Gastrocnemius medialis (tissue), 4 donors: ENCODE results near the gene GASK1A. TPM values are rescaled to one million over a fixed set of nuclear protein-coding genes. Genes with fewer than 3 reads are reported as not detected.

Experiments
- ATAC-seq, 2 donors: fragments of 150-250 bp; one replicate each; pipeline ENCODE4 v1.9.1; 2016
- DNase-seq, 2 donors: peaks; one replicate each; pipeline ENCODE4 v3.0.0-alpha.2; 2019
- H3K27ac ChIP-seq, 4 donors: fragments of 200-600 bp; sonication (generic); 1 replicate in 1 of 4; 2 replicates in 3 of 4; pipeline ENCODE4 v1.5.1; 2016 to 2018; ENCODE audit warnings: mild to moderate bottlenecking in 2 of 4, moderate library complexity in 1 of 4
- H3K27me3 ChIP-seq, 3 donors: fragments of 200-600 bp; sonication (generic) in 2 of 3; 1 replicate in 1 of 3; 2 replicates in 2 of 3; pipeline versions ENCODE4 v1.5.1 to v1.6.0; 2016 to 2019; ENCODE audit warnings: mild to moderate bottlenecking in 1 of 3, moderate library complexity in 1 of 3
- H3K36me3 ChIP-seq, 2 donors: fragments of 200-600 bp; sonication (generic) in 1 of 2; one replicate each; pipeline ENCODE4 v1.5.1; 2017 to 2018
- H3K4me1 ChIP-seq, 2 donors: fragments of 200-600 bp; sonication (generic) in 1 of 2; one replicate each; pipeline ENCODE4 v1.5.1; 2016 to 2017; ENCODE audit warnings: mild to moderate bottlenecking in 2 of 2
- H3K4me3 ChIP-seq, 4 donors: fragments of 200-600 bp; sonication (generic) in 3 of 4; 1 replicate in 1 of 4; 2 replicates in 3 of 4; pipeline ENCODE4 v1.5.1; 2016 to 2019; ENCODE audit warnings: mild to moderate bottlenecking in 2 of 4
- H3K9me3 ChIP-seq, 3 donors: fragments of 200-600 bp; sonication (generic) in 2 of 3; 1 replicate in 1 of 3; 2 replicates in 2 of 3; pipeline ENCODE4 v1.5.1; 2016 to 2019
- POLR2A ChIP-seq, 2 donors: fragments of 450-650 bp; IDR thresholded peaks; one replicate each; pipeline ENCODE4 v1.6.1; 2017; ENCODE audit warnings: antibody characterized with exemption in 2 of 2, mild to moderate bottlenecking in 2 of 2, moderate library complexity in 2 of 2
- in situ Hi-C, 4 donors: fragments of 200-750 bp; cut with MboI; loops; one replicate each; pipeline versions ENCODE4 v1.15.0 to v1.8.0; 2017; ENCODE audit warnings: low sequenced_read_pairs in 4 of 4
- intact Hi-C: fragments of 100-400 bp; cut with DNase I; formaldehyde crosslinking; loops from one replicate; pipeline ENCODE4 v1.15.1; 2023; ENCODE audit warnings: low total_unique reads
- total RNA-seq, 4 donors: library from RNA; depleted of rRNA; stranded (reverse); fragments of >200 nt; gene quantifications; one replicate each; pipeline versions ENCODE4 v1.1.0 to v1.2.3, GENCODE V29; 2016
- TF ChIP-seq, protein P1 (sequence below), 5 experiments: fragments of 450-650 bp in 3 of 5; fragments of 200-600 bp in 2 of 5; sonication (generic) in 2 of 5; IDR thresholded peaks in 4 of 5; conservative IDR thresholded peaks in 1 of 5; 1 replicate in 4 of 5; 2 replicates in 1 of 5; pipeline ENCODE4 v1.5.1; 2016 to 2019; ENCODE audit warnings: antibody characterized with exemption in 5 of 5, mild to moderate bottlenecking in 3 of 5, moderate library complexity in 3 of 5

GASK1A gene
- total RNA-seq, 4 donors from 2014 or later, result 0.52 to 6.8 (median 0.87) TPM

DNA sequence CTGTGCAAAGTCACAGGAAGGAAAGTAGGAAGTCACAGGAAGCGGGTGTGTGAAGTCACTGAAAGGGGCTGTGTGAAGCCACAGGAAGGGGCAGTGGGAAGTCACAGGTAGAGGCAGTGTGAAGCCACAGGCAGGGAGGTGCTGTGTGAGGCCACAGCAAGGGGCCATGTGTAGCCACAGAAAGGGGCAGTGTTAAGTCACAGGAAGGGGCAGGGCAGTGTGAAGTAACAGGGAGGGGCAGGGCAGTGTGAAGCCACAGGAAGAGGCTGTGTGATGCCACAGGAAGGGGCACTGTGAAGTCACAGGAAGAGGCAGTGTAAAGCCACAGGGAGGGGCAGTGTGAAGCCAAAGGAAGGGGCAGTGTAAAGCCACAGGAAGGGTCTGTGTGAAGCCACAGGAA is 36.5 kb downstream of the GASK1A start:
- in situ Hi-C loops, result no loop called here
- Histone ChIP-seq H3K4me3 (no peak overlapping the region), H3K27ac (no peak overlapping the region), H3K9me3 (no peaks in the 10 kb centered on the region), H3K27me3 (no peaks in the 10 kb centered on the region), H3K36me3 (no peaks in the 10 kb centered on the region), H3K4me1 (no peaks in the 10 kb centered on the region)
- TF ChIP-seq, protein P1, sequence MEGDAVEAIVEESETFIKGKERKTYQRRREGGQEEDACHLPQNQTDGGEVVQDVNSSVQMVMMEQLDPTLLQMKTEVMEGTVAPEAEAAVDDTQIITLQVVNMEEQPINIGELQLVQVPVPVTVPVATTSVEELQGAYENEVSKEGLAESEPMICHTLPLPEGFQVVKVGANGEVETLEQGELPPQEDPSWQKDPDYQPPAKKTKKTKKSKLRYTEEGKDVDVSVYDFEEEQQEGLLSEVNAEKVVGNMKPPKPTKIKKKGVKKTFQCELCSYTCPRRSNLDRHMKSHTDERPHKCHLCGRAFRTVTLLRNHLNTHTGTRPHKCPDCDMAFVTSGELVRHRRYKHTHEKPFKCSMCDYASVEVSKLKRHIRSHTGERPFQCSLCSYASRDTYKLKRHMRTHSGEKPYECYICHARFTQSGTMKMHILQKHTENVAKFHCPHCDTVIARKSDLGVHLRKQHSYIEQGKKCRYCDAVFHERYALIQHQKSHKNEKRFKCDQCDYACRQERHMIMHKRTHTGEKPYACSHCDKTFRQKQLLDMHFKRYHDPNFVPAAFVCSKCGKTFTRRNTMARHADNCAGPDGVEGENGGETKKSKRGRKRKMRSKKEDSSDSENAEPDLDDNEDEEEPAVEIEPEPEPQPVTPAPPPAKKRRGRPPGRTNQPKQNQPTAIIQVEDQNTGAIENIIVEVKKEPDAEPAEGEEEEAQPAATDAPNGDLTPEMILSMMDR (IDR thresholded peaks at IDR 0.05 in 4 of 5, conservative IDR thresholded peaks at IDR 0.05 in 1 of 5), result no peak
- TF ChIP-seq POLR2A (IDR thresholded peaks at IDR 0.05), result no peak
- ATAC-seq, result no peak
- no peak for DNase-seq
- intact Hi-C loops, result no loop called here

DNA sequence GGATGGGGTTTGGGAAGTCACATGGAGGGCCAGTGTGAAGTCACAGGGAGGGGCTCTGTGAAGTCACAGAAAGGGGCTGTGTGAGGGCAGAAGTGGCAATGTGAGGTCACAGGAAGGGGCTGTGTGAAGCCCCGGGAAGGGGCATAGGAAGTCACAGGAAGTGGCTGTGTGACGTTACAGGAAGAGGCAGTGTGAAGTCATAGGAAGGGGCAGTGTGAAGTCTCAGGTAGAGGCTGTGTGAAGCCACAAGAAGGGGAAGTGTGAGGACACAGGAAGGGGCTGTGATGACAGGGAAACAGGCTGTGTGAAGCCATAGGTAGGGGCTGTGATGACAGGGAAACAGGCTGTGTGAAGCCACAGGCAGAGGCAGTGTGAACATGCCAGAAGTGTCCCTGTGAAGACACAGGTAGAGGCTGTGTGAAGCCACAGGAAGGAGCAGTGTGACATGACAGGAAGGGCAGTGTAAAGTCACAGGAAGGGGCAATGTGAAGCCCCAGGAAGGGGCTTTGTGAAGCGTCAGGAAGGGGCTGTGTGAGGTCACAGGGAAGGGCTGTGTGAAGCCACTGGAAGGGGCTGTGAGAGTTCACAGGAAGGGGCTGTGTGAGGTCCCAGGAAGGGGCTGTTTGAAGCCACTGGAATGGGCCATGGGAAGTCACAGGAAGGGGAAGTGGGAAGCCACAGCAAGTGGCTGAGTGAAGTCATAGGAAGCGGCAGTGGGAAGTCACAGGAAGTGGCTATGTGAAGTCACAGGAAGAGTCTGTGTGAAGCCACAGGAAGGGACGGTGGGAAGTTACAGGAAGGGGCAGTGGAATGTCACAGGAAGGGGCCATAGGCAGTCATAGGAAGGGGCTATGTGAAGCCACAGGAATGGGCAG is 37.1 kb downstream of the GASK1A start:
- no peak overlapping the region for H3K27ac ChIP-seq
- H3K27me3 ChIP-seq, result no peaks in the 10 kb centered on the region
- no peak for DNase-seq
- no peak for ATAC-seq
- no peaks in the 10 kb centered on the region for H3K36me3 ChIP-seq
- no peak overlapping the region for H3K4me3 ChIP-seq
- intact Hi-C loops (no loop called here), in situ Hi-C loops (no loop called here)
- TF ChIP-seq POLR2A (IDR thresholded peaks at IDR 0.05), result no peak
- TF ChIP-seq, protein P1 (IDR thresholded peaks at IDR 0.05 in 4 of 5, conservative IDR thresholded peaks at IDR 0.05 in 1 of 5), result no peak
- H3K9me3 ChIP-seq, result no peaks in the 10 kb centered on the region
- H3K4me1 ChIP-seq, result no peaks in the 10 kb centered on the region

DNA sequence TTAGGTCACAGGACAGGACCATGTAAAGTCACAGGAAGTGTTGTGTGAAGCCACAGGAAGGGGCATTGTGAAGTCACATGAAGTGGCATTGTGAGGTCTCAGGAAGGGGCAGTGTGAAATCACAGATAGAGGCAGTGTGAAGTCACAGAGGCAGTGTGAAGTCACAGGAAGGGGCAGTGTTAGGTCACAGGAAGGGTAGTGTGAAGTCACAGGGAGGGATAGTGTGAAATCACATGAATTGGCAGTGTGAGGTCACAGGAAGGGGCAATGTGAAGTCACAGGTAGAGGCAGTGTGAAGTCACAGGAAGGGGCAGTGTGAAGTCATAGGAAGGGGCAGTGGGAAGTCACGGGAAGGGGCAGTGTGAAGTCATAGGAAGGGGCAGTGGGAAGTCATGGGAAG is 37.9 kb downstream of the GASK1A start:
- no peak for DNase-seq
- intact Hi-C loops, result no loop called here
- H3K27ac ChIP-seq, result no peak overlapping the region
- H3K4me3 ChIP-seq, result no peak overlapping the region
- no peaks in the 10 kb centered on the region for H3K36me3 ChIP-seq
- no peak for ATAC-seq
- H3K4me1 ChIP-seq, result no peaks in the 10 kb centered on the region
- in situ Hi-C loops, result no loop called here
- no peaks in the 10 kb centered on the region for H3K27me3 ChIP-seq
- no peaks in the 10 kb centered on the region for H3K9me3 ChIP-seq
- no peak for TF ChIP-seq POLR2A (IDR thresholded peaks at IDR 0.05)

DNA sequence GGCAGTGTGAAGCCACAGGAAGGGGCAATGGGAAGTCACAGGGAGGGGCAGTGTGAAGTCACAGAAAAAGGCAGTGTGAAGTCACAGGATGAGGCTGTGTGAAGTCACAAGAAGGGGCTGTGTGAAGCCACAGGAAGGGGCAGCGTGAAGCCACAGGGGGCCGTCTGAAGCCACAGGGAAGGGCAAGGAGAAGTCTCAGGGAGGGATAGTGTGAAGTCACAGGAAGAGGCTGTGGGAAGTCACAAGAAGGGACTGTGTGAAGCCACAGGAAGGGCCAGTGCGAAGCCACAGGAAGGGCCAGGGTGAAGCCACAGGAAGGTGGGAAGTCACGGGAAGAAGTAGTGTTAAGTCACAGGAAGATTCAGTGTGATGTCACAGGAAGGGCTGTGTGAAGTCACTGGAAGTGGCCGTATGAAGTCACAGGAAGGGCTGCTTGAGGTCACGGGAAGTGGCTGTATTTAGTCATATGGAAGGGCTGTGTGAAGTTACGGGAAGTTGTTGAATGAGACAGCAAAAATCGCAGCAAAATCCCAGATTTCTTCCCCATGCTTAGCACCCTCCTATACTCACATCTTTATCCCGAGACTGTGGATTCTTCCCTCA is 38.6 kb downstream of the GASK1A start:
- no peaks in the 10 kb centered on the region for H3K36me3 ChIP-seq
- no peaks in the 10 kb centered on the region for H3K9me3 ChIP-seq
- H3K4me3 ChIP-seq, result no peak overlapping the region
- H3K27ac ChIP-seq, result no peak overlapping the region
- H3K27me3 ChIP-seq, result no peaks in the 10 kb centered on the region
- no peaks in the 10 kb centered on the region for H3K4me1 ChIP-seq
- intact Hi-C loops, result no loop called here
- TF ChIP-seq, protein P1 (IDR thresholded peaks at IDR 0.05 in 4 of 5, conservative IDR thresholded peaks at IDR 0.05 in 1 of 5), result no peak
- no peak for TF ChIP-seq POLR2A (IDR thresholded peaks at IDR 0.05)
- DNase-seq (no peak), ATAC-seq (no peak)
- in situ Hi-C loops, result no loop called here

DNA sequence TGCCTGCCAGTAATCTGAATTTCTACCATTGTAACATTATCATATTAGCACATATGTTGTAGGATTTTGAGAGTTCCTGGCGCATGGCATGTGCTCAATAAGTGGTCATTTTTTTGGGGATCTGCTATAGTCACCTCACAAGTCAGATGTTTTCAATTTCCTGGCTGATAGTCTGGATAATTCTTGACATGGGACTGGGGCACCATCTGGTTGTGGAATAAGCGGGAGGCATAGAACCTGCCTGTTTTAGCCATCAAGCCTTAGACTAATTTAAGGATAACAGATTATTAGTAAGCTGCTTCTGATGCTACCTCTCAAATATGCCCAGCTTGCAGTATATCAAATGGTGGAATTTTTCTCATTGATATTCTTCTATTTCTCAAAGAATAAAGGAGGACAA is 39.1 kb downstream of the GASK1A start:
- H3K9me3 ChIP-seq, result no peaks in the 10 kb centered on the region
- intact Hi-C loops (no loop called here), in situ Hi-C loops (no loop called here)
- H3K4me3 ChIP-seq, result no peak overlapping the region
- H3K4me1 ChIP-seq, result no peaks in the 10 kb centered on the region
- DNase-seq (no peak), ATAC-seq (no peak)
- no peaks in the 10 kb centered on the region for H3K27me3 ChIP-seq
- TF ChIP-seq, protein P1 (IDR thresholded peaks at IDR 0.05 in 4 of 5, conservative IDR thresholded peaks at IDR 0.05 in 1 of 5), result no peak
- no peak for TF ChIP-seq POLR2A (IDR thresholded peaks at IDR 0.05)
- no peak overlapping the region for H3K27ac ChIP-seq
- H3K36me3 ChIP-seq, result no peaks in the 10 kb centered on the region
